ENCODE results near the gene EFL1.

- no peak for TF ChIP-seq POLR2A (IDR thresholded peaks at IDR 0.05)
- TF ChIP-seq CTCF (IDR thresholded peaks at IDR 0.05) = no peak
Measured at GRCh38 chr15:82294061-82294690, 31.6 kb upstream of the EFL1 start.

All from body of pancreas (tissue), 4 donors.